ENCODE results near the gene SDK1. TPM values are rescaled to one million over a fixed set of nuclear protein-coding genes. Genes with fewer than 3 reads are reported as not detected.
"Not testable (repeated sequence)": the region's sequence is repeated elsewhere in the genome, so short reads cannot be mapped to it uniquely, and the experiment has no call there.

SDK1 gene
- total RNA-seq, 1 donor from 2014 or later: 225 TPM

DNA sequence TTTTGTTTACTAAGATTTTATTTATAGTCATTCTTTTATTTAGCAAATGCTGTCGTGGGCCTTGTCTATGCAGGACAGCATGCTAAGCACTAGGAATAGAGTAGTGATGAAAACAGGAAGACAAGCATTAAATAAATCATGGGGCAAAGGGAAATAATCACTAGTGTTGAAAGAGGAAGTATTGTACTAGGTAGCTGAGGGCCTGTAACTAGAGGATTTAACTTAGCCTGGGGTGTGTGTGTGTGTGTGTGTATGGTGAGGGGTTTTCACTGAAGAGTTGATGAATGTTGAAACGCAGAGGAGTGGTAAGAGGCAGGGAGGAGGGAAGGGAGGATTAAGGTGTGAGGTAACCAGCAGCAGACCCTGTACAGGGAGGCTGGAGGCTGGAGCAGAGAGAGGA, 446.4 kb downstream of the SDK1 start:
- peaks cover 8% of the 10 kb centered on the region for H3K36me3 Mint-ChIP-seq (ENCODE audit: unreplicated experiment)
- TF ChIP-seq, protein P1, sequence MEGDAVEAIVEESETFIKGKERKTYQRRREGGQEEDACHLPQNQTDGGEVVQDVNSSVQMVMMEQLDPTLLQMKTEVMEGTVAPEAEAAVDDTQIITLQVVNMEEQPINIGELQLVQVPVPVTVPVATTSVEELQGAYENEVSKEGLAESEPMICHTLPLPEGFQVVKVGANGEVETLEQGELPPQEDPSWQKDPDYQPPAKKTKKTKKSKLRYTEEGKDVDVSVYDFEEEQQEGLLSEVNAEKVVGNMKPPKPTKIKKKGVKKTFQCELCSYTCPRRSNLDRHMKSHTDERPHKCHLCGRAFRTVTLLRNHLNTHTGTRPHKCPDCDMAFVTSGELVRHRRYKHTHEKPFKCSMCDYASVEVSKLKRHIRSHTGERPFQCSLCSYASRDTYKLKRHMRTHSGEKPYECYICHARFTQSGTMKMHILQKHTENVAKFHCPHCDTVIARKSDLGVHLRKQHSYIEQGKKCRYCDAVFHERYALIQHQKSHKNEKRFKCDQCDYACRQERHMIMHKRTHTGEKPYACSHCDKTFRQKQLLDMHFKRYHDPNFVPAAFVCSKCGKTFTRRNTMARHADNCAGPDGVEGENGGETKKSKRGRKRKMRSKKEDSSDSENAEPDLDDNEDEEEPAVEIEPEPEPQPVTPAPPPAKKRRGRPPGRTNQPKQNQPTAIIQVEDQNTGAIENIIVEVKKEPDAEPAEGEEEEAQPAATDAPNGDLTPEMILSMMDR (IDR thresholded peaks at IDR 0.05; ENCODE audit: partially characterized antibody, unreplicated experiment): no peak
- peaks cover 6% of the 10 kb centered on the region for H3K27me3 Mint-ChIP-seq (ENCODE audit: unreplicated experiment)
- no peak for DNase-seq
- H3K27ac Mint-ChIP-seq (ENCODE audit: unreplicated experiment): peak overlapping the region; percentile 35
- H3K4me1 Mint-ChIP-seq (ENCODE audit: low read depth, unreplicated experiment): peaks cover 2% of the 10 kb centered on the region
- H3K4me3 Mint-ChIP-seq (ENCODE audit: unreplicated experiment): no peak overlapping the region
- H3K9me3 Mint-ChIP-seq (ENCODE audit: unreplicated experiment): peaks cover 11% of the 10 kb centered on the region

DNA sequence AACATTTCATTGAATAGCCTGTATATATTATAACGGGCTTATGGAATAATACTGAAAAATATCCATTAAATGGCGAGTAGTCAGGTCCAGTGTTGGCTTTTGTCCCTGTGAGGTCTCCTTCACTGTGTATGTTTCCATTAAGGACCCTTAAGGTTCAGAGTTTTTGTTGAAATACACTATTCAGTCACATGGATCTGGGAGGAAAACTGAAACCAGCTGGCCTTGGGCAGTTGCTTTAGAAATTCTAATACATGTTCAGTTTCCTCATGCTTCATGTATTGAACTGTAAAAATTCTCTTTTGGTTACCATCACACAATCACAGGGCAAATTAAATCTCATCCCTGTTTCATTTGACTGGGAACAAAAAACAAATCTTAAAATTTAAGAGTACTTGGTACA, 447.3 kb downstream of the SDK1 start:
- no peak for DNase-seq
- TF ChIP-seq, protein P1 (IDR thresholded peaks at IDR 0.05; ENCODE audit: partially characterized antibody, unreplicated experiment): no peak
- H3K4me1 Mint-ChIP-seq (ENCODE audit: low read depth, unreplicated experiment): peaks cover 4% of the 10 kb centered on the region
- H3K4me3 Mint-ChIP-seq (ENCODE audit: unreplicated experiment): no peak overlapping the region
- H3K27ac Mint-ChIP-seq (ENCODE audit: unreplicated experiment): no peak overlapping the region
- peaks cover 3% of the 10 kb centered on the region for H3K27me3 Mint-ChIP-seq (ENCODE audit: unreplicated experiment)
- peaks cover 4% of the 10 kb centered on the region for H3K36me3 Mint-ChIP-seq (ENCODE audit: unreplicated experiment)
- H3K9me3 Mint-ChIP-seq (ENCODE audit: unreplicated experiment): peaks cover 11% of the 10 kb centered on the region

DNA sequence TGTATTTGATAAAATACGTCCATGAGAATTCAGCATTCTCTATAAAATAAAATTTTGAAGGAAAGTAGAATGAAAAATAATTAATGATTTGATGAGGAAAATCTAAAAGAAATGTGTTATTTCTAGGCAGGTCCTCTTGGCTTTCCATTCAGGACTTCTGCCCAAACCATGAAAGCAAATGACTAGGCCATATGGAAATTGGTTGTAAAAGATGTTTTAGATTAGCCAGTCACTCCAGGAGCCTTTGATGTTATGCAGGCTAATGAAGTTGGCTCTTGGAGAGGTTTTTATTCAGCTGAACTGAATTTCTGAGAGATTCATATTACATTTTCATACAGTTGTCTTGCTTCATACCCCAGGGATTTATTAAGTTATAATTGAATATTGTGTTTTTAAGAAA, 452.8 kb downstream of the SDK1 start:
- Mint-ChIP-seq H3K27me3 (ENCODE audit: unreplicated experiment) (peaks cover 3% of the 10 kb centered on the region), H3K4me3 (ENCODE audit: unreplicated experiment) (no peak overlapping the region), H3K27ac (ENCODE audit: unreplicated experiment) (no peak overlapping the region), H3K36me3 (ENCODE audit: unreplicated experiment) (peaks cover 9% of the 10 kb centered on the region), H3K4me1 (ENCODE audit: low read depth, unreplicated experiment) (peaks cover 7% of the 10 kb centered on the region), H3K9me3 (ENCODE audit: unreplicated experiment) (peaks cover 14% of the 10 kb centered on the region)
- DNase-seq: no peak
- TF ChIP-seq, protein P1 (IDR thresholded peaks at IDR 0.05; ENCODE audit: partially characterized antibody, unreplicated experiment): no peak

DNA sequence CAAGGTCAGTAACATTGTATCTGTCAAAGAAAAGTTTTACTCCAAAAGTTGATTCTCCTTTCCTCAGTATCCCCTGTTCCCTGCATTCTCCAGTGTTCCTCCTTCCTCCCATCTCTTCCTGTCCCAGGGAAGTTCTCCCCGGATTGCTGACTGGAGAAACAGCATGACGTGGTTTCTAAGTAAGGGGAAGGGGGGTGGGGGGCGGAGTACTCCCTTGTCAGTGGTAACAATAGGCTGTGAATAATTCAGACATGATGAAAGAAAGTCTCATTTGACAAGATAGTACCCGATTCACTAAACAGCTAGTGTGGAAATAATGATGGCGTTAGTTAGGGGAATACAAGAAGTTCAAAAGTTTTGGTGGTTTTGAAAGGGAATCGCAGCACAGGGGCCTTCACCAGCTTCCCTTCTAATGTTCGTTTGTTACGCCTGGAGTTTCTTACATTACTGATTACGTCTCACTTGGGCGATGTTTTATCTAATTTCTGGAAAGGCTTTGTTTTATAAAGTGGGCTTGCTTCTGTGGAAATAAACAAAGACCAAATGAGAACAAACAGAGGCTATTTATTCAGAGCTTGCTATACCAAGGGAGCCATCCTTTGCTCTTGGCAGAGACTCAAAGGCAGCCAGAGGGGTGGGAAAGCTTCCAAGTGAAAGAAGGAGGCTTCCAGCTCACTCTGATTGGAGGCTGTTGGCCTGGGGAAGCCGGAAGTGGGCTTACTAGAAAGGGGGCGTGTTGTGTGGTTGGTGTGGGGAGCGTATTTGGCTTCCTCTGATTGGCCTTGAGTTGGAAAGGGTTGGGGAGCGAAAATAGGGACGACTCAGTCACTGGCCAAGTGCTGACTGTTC, 453.7 kb downstream of the SDK1 start:
- Mint-ChIP-seq H3K4me1 (ENCODE audit: low read depth, unreplicated experiment) (peaks cover 7% of the 10 kb centered on the region), H3K27me3 (ENCODE audit: unreplicated experiment) (peaks cover 3% of the 10 kb centered on the region), H3K9me3 (ENCODE audit: unreplicated experiment) (peaks cover 11% of the 10 kb centered on the region), H3K27ac (ENCODE audit: unreplicated experiment) (peak overlapping the region; percentile 19), H3K4me3 (ENCODE audit: unreplicated experiment) (no peak overlapping the region), H3K36me3 (ENCODE audit: unreplicated experiment) (peaks cover 9% of the 10 kb centered on the region)
- TF ChIP-seq, protein P1 (IDR thresholded peaks at IDR 0.05; ENCODE audit: partially characterized antibody, unreplicated experiment): no peak
- DNase-seq: no peak

DNA sequence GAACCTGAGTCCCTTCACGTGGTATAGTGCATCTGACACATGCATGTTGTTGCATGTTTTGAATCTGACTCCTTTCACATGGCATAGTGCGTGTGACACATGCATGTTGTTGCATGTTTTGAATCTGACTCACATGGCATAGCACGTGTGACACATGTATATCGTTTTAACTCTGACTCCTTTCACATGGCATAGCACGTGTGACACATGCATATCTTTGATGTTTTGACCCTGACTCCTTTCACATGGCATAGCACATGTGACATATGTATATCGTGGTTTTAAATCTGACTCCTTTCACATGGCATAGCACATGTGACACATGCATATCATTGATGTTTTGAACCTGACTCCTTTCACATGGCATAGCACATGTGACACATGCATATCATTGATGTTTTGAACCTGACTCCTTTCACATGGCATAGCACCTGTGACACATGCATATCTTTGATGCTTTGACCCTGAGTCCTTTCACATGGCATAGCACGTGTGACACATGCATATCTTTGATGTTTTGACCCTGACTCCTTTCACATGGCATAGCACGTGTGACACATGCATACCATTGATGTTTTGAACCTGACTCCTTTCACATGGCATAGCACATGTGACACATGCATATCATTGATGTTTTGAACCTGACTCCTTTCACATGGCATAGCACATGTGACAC, 454.9 kb downstream of the SDK1 start:
- H3K27ac Mint-ChIP-seq (ENCODE audit: unreplicated experiment); H3K36me3 Mint-ChIP-seq (ENCODE audit: unreplicated experiment); H3K9me3 Mint-ChIP-seq (ENCODE audit: unreplicated experiment); DNase-seq; H3K27me3 Mint-ChIP-seq (ENCODE audit: unreplicated experiment); H3K4me1 Mint-ChIP-seq (ENCODE audit: low read depth, unreplicated experiment); H3K4me3 Mint-ChIP-seq (ENCODE audit: unreplicated experiment): not testable (repeated sequence)
